GM19238 (cell line): ENCODE results near the gene C16orf89.
"Not testable (repeated sequence)": the region's sequence is repeated elsewhere in the genome, so short reads cannot be mapped to it uniquely, and the experiment has no call there.

Experiments
- DNase-seq: peaks from one replicate; pipeline ENCODE4 v3.0.0; 2011; ENCODE audit warnings: low spot score; ENCODE audit not compliant: insufficient read length

The C16orf89 gene, protein sequence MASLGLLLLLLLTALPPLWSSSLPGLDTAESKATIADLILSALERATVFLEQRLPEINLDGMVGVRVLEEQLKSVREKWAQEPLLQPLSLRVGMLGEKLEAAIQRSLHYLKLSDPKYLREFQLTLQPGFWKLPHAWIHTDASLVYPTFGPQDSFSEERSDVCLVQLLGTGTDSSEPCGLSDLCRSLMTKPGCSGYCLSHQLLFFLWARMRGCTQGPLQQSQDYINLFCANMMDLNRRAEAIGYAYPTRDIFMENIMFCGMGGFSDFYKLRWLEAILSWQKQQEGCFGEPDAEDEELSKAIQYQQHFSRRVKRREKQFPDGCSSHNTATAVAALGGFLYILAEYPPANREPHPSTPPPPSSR

DNA sequence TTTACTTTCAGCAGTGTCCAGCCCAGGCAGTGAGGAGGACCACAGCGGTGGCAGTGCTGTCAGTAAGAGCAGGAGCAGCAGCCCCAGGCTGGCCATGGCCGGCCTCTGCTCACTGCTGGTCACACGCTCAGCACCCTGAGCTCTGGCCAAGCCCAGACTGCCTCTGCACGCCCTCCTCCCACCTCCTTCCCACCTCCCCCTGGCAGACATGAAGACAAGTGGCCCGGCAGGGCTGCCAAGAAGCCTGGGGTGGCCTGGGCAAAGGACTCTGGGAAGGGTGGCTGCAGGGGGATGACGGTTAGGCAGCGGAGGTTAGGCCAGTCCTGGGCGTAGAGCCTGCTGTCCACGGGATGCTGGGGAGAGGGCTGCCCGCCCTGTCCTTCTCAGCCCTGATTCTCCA is at the start of gene C16orf89:
Gene C16orf89 (minus strand): TSS at position 144 of the 400 bp plus-strand sequence. CDS start 48 bp downstream, at position 96.
- DNase-seq = no peak

- not testable (repeated sequence) for DNase-seq
Observed at GRCh38 chr16:5110933-5111332, 45.2 kb upstream of the C16orf89 start.

DNA sequence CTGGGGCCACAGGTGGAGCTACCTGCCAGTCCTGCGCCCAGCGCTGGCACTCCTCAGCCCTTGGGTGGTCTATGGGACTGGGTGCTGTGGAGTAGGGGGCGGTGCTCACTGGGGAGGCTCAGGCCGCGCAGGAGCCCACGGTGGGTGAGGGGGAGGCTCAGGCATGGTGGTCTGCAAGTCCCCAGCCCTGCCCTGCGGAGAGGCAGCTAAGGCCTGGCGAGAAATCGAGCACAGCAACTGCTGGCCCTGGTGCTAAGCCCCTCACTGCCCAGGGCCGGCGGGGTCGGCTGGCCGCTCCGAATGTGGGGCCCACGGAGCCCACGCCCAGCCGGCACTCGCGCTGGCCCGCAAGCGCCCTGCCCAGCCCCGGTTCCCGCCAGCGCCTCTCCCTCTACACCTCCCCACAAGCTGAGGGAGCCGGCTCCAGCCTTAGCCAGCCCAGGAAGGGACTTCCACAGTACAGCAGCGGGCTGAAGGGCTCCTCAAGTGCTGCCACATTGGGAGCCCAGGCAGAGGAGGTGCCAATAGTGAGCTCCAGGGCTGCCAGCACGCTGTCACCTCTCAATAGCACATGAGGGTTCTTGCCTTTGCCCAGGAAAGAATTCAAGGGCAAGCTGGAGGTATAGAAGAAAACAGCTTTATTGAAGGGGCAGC is 42.9 kb upstream of the C16orf89 start:
- no peak for DNase-seq

DNA sequence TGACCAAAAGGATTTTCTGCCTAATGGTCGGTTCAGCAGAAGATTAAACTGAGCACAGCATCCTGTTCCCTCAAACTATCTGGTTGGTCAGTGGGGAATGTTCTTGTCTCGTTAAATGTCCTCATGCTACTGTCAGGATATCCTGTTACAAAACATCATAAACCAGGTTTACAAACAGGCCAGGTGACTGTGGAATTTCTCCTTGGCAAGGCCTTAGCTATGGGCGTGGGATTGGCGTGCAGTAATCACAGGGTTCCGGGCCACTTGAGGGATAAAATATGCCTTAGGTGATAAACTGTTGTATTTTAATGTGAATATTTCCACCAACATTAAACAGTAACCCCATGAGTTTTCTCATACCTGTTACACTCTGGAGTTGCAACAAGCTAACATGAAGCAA is 39.3 kb upstream of the C16orf89 start:
- not testable (repeated sequence) for DNase-seq

- not testable (repeated sequence) for DNase-seq
Observed at GRCh38 chr16:5103296-5104032, 37.7 kb upstream of the C16orf89 start.

DNA sequence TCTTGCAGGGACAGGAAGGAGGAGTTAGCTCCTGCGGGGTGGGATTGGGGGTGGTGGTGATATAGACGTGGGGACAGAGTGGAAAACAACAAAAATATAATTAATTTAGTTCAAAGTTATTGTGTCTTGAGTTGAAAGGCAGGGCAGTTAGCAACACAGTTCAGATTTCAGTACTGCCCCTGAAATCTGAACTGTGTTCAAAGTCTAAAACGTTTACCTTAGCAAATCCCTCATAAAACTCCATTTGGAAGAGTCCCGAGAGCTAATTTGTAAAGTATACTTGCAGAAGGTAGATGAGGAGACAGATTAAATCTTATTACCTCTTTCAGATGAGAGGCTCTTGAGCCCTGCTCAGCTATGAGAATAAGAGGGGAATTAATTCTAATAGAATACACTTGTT is 33.4 kb upstream of the C16orf89 start:
- not testable (repeated sequence) for DNase-seq

- peak; percentile 22 for DNase-seq
Observed at GRCh38 chr16:5098221-5099159, 32.7 kb upstream of the C16orf89 start.

GRCh38 chr16:5097470-5098220 is 31.9 kb upstream of the C16orf89 start, which contains the start of gene EEF2KMT:
EEF2KMT (minus strand) TSS chr16:5097795; CDS start chr16:5097739, 56 bp downstream.
- DNase-seq = peak; percentile 70

- DNase-seq = not testable (repeated sequence)
Observed at GRCh38 chr16:5097061-5097469, 31.3 kb upstream of the C16orf89 start.

GRCh38 chr16:5096437-5097060 is 30.8 kb upstream of the C16orf89 start:
- not testable (repeated sequence) for DNase-seq

DNA sequence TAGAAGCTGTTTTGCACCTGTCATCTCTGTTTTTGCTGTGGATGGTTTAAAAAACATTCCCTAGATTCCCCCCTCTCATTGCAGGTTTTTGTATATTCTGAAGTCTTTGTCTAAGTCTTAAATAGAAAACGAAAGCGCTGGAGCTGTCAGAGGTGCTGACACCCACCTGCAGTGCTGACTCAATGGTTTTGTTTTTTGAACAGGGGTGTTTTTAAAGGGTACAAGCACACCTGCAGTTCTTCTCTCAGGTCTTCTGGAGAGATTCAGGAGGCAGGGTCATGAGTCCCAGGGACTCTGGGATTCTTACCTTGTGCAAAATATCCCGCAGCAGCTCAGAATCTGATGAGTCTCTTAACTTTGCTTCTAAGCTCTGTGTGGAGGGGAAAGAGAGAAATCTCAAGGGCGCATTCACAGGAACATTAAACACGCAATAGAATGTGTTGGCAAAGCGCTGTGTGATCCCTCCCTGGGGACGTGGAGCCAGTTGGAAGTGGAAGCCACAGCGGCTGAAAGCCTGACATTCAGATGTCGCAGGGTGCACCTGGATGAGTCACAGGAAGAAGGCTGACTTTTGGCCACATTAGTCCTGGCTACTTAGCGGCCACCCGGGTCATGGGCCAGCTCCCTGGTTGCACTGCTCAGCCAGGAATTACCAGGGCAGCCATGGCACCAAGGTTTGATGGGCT is 29.5 kb upstream of the C16orf89 start:
- DNase-seq = not testable (repeated sequence)

GRCh38 chr16:5093746-5094145 is 28.0 kb upstream of the C16orf89 start:
- not testable (repeated sequence) for DNase-seq

DNA sequence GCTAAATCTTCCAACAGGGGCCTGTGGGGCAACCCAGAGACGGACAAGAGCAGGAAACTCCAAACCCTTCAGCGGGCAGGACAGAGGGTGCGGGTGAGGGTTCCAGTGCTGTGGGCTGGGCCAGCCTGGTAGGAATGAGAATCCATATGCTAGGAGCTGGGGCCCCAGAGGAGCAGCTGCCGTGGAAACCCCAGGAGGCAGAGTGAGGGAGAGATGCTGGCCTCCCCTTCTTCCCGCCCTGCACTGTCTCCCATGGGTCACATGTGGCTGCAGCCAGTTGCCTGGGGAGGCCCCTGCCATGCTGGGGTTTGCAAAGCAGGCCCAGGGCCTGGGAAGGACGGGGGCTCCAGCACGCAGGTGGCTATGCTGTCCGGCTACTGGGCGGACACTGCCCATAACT is 27.3 kb upstream of the C16orf89 start:
- not testable (repeated sequence) for DNase-seq

GRCh38 chr16:5090592-5090991 is 24.8 kb upstream of the C16orf89 start:
- not testable (repeated sequence) for DNase-seq

DNA sequence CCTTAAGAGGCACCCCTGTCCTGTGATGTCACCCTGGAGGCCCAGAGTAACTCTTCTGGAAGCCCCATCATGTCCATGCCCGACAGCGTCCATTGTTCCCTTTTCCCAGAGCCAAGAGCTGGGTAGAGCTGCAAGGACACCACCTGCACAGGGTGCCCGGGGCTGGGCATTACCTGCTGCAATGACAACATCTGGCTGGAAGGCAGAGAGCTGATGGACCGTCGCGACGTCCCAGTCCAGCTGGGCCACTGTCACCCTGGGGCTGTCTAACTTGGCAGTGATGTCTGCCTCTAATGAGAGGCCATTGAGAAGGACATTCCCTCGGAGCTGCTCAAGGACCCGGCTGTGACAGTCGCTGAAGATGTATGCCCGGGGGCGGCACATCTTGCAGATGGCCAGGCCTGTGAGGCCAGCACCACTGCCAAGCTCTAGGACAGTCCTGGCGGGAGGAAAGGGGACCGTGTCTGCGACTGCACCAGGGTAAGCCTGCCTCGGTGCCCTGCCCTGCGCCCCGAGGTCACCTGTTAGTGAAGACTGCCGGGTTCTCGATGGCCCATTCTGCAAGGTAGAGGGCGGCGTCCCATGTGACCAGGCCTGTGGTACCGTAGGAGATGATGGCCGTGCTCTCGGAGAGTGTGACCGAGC is 24.3 kb upstream of the C16orf89 start:
- DNase-seq = not testable (repeated sequence)

GRCh38 chr16:5088936-5089335 is 23.2 kb upstream of the C16orf89 start:
- not testable (repeated sequence) for DNase-seq

DNA sequence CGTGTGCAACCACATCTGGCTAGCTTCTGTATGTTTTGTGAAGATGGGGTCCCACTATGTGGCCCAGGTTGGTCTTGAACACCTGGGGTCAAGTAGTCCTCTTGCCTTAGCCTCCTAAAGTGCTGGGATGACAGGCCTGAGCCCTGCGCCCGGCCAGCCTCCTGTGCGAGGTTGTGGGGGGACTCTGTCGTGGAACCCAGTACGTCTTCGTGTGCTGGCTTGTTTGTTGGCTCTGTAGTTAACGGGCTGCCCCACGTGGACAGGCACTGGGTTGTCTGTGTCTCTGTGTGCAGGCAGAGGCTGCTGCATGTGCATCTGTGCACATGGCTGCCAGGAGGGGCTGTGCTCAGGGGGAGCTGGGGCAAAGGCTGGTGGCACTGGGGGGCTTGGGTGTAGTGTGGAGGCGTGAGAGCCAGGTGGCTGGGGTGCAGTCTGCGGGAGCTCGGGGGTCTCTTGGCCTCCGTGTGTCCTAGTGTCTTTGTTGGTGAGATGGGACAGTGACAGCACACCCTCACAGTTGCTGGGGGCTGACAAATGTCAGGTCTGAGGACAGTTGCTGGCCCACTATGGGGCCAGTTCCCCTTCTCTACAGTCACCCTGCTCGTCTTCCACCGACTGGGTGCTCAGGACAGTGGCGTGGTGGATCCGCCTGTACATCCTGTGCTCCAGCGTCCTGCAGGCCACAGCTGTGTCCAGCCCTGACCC is 22.5 kb upstream of the C16orf89 start:
- DNase-seq = not testable (repeated sequence)

- not testable (repeated sequence) for DNase-seq
Observed at GRCh38 chr16:5085716-5086115, 20.0 kb upstream of the C16orf89 start.
